HL-60 (cell line): Measurements from ENCODE around the gene RASGRP2.

ENCODE experiments used
- CTCF ChIP-seq: IDR thresholded peaks from one replicate; pipeline ENCODE4 v1.5.1; 2011; ENCODE audit warnings: low read length, control low read depth, inconsistent platforms; ENCODE audit not compliant: insufficient read depth
- GABPA ChIP-seq: IDR thresholded peaks from 2 replicates; pipeline ENCODE4 v1.6.1; 2012; ENCODE audit warnings: low read depth
- POLR2AphosphoS5 ChIP-seq: IDR thresholded peaks from 2 replicates; pipeline ENCODE4 v1.6.1; 2012; ENCODE audit warnings: low read depth
- REST ChIP-seq: IDR thresholded peaks from 2 replicates; pipeline ENCODE4 v1.6.1; 2012; ENCODE audit warnings: low read depth; ENCODE audit not compliant: insufficient replicate concordance
- SPI1 ChIP-seq: IDR thresholded peaks from 2 replicates; pipeline ENCODE4 v1.6.1; 2012; ENCODE audit warnings: low read depth, mild to moderate bottlenecking, borderline replicate concordance

GRCh38 chr11:64747961-64748665 is 4.2 kb upstream of the RASGRP2 start:
- TF ChIP-seq CTCF (no peak), REST (no peak), GABPA (no peak), POLR2AphosphoS5 (no peak), SPI1 (no peak)
